Measurements from ENCODE around the gene PACRG.

The PACRG gene

GRCh38 chr6:162866656-162867055, 138.9 kb downstream of the PACRG start:
- DNase-seq (ENCODE audit: low read depth) = no peak

- no peak for DNase-seq (ENCODE audit: low read depth)
Observed at GRCh38 chr6:162868397-162868796, 140.6 kb downstream of the PACRG start.

GRCh38 chr6:162871966-162872365, 144.2 kb downstream of the PACRG start:
- no peak for DNase-seq (ENCODE audit: low read depth)

- no peak for DNase-seq (ENCODE audit: low read depth)
Observed at GRCh38 chr6:162873537-162873936, 145.8 kb downstream of the PACRG start.

- no peak for DNase-seq (ENCODE audit: low read depth)
Observed at GRCh38 chr6:162875070-162875469, 147.3 kb downstream of the PACRG start.

- DNase-seq (ENCODE audit: low read depth) = no peak
Observed at GRCh38 chr6:162882801-162883481, 155.2 kb downstream of the PACRG start.

GRCh38 chr6:162887981-162888689, 160.4 kb downstream of the PACRG start:
- no peak for DNase-seq (ENCODE audit: low read depth)

GRCh38 chr6:162889303-162889702, 161.5 kb downstream of the PACRG start:
- no peak for DNase-seq (ENCODE audit: low read depth)

GRCh38 chr6:162898011-162898410, 170.2 kb downstream of the PACRG start:
- no peak for DNase-seq (ENCODE audit: low read depth)

- DNase-seq (ENCODE audit: low read depth) = no peak
Observed at GRCh38 chr6:162899148-162899547, 171.4 kb downstream of the PACRG start.

GRCh38 chr6:162900503-162900902, 172.7 kb downstream of the PACRG start:
- DNase-seq (ENCODE audit: low read depth) = no peak

GRCh38 chr6:162904069-162904663, 176.4 kb downstream of the PACRG start:
- DNase-seq (ENCODE audit: low read depth) = no peak

- DNase-seq (ENCODE audit: low read depth) = no peak
Observed at GRCh38 chr6:162906479-162906878, 178.7 kb downstream of the PACRG start.

GRCh38 chr6:162907876-162908481, 180.2 kb downstream of the PACRG start:
- no peak for DNase-seq (ENCODE audit: low read depth)

- no peak for DNase-seq (ENCODE audit: low read depth)
Observed at GRCh38 chr6:162913206-162913605, 185.4 kb downstream of the PACRG start.

GRCh38 chr6:162917506-162917905, 189.7 kb downstream of the PACRG start:
- no peak for DNase-seq (ENCODE audit: low read depth)

GRCh38 chr6:162921062-162921461, 193.3 kb downstream of the PACRG start:
- DNase-seq (ENCODE audit: low read depth) = no peak

- DNase-seq (ENCODE audit: low read depth) = no peak
Observed at GRCh38 chr6:162921510-162922040, 193.8 kb downstream of the PACRG start.

GRCh38 chr6:162922563-162923166, 194.9 kb downstream of the PACRG start:
- no peak for DNase-seq (ENCODE audit: low read depth)

GRCh38 chr6:162934844-162935243, 207.1 kb downstream of the PACRG start:
- no peak for DNase-seq (ENCODE audit: low read depth)

GRCh38 chr6:162940426-162940825, 212.7 kb downstream of the PACRG start:
- DNase-seq (ENCODE audit: low read depth) = no peak

- DNase-seq (ENCODE audit: low read depth) = no peak
Observed at GRCh38 chr6:162941128-162941527, 213.4 kb downstream of the PACRG start.
